SK-N-DZ (cell line): Measurements from ENCODE around the gene GATM.

Source experiments
- small RNA-seq, 2 experiments: library from RNA; depleted of rRNA; stranded (forward); fragments of <200 nt; gene quantifications; one replicate each; pipeline ENCODE3, GENCODE V24; 2014

GATM gene

Small RNA genes within 50 kb of the gene (small RNA-seq; reads per million reads assigned to genes)
- 0 to 0.05 reads per million in 2 experiments for gene RNU6-953P
